Neutrophil (primary cell): Measurements from ENCODE around the gene PDE4A.

Source experiments
- H3K27ac ChIP-seq: fragments of 200-600 bp; sonication (generic); 2 replicates; pipeline ENCODE4 v1.5.1; 2016; ENCODE audit warnings: mild to moderate bottlenecking, moderate library complexity
- H3K27me3 ChIP-seq: fragments of 200-600 bp; sonication (generic); 2 replicates; pipeline ENCODE4 v1.6.0; 2016; ENCODE audit warnings: mild to moderate bottlenecking
- H3K36me3 ChIP-seq: fragments of 200-600 bp; sonication (generic); 2 replicates; pipeline ENCODE4 v1.5.1; 2017
- H3K4me1 ChIP-seq, 2 experiments: fragments of 200-600 bp in 1 of 2; sonication (generic) in 1 of 2; 1 replicate in 1 of 2; 2 replicates in 1 of 2; pipeline versions ENCODE4 v1.5.1 to v1.6.1; 2013 to 2016; ENCODE audit warnings: low read depth in 1 of 2, low read length in 1 of 2, mild to moderate bottlenecking in 1 of 2, moderate library complexity in 1 of 2; ENCODE audit not compliant: control insufficient read depth in 1 of 2, insufficient read depth in 1 of 2
- H3K4me3 ChIP-seq, 2 experiments: fragments of 200-600 bp in 1 of 2; sonication (generic) in 1 of 2; 1 replicate in 1 of 2; 2 replicates in 1 of 2; pipeline ENCODE4 v1.5.1; 2013 to 2016; ENCODE audit warnings: low read depth in 1 of 2, low read length in 1 of 2, mild to moderate bottlenecking in 1 of 2, moderate library complexity in 1 of 2
- H3K9me3 ChIP-seq: fragments of 200-600 bp; sonication (generic); 2 replicates; pipeline ENCODE4 v1.5.1; 2016
- TF ChIP-seq, protein P1 (sequence below): fragments of 200-600 bp; sonication (generic); IDR thresholded peaks from 2 replicates; pipeline ENCODE4 v1.5.1; 2016; ENCODE audit warnings: antibody characterized with exemption

The PDE4A gene

DNA sequence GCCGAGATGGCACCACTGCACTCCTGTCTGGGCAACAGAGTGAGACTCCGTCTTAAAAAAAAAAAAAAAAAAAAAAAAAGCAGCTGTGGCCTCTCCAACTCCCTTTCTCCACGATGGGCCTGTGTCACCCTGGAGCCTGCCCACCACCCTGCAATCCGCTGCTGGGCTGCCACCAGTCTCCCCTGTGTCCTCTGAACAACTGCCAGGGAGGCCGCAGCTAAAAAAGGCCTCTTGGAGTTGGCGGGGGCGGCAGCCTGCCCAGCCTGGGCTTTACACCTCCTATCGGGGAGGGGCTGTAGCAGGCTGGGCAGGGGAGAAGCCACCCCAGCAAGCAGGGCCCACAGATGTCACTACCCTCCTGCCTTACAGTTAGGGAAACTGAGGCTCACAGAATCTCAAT lies 20.5 kb upstream of the PDE4A start:
- H3K4me3 ChIP-seq = no peak overlapping the region
- TF ChIP-seq, protein P1, sequence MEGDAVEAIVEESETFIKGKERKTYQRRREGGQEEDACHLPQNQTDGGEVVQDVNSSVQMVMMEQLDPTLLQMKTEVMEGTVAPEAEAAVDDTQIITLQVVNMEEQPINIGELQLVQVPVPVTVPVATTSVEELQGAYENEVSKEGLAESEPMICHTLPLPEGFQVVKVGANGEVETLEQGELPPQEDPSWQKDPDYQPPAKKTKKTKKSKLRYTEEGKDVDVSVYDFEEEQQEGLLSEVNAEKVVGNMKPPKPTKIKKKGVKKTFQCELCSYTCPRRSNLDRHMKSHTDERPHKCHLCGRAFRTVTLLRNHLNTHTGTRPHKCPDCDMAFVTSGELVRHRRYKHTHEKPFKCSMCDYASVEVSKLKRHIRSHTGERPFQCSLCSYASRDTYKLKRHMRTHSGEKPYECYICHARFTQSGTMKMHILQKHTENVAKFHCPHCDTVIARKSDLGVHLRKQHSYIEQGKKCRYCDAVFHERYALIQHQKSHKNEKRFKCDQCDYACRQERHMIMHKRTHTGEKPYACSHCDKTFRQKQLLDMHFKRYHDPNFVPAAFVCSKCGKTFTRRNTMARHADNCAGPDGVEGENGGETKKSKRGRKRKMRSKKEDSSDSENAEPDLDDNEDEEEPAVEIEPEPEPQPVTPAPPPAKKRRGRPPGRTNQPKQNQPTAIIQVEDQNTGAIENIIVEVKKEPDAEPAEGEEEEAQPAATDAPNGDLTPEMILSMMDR = no peak
- H3K9me3 ChIP-seq = no peaks in the 10 kb centered on the region
- H3K27me3 ChIP-seq = peaks cover 14% of the 10 kb centered on the region
- H3K36me3 ChIP-seq = peaks cover 19% of the 10 kb centered on the region
- peaks cover 45% of the 10 kb centered on the region in 2 experiments for H3K4me1 ChIP-seq
- H3K27ac ChIP-seq = peak overlapping the region; percentile 69

DNA sequence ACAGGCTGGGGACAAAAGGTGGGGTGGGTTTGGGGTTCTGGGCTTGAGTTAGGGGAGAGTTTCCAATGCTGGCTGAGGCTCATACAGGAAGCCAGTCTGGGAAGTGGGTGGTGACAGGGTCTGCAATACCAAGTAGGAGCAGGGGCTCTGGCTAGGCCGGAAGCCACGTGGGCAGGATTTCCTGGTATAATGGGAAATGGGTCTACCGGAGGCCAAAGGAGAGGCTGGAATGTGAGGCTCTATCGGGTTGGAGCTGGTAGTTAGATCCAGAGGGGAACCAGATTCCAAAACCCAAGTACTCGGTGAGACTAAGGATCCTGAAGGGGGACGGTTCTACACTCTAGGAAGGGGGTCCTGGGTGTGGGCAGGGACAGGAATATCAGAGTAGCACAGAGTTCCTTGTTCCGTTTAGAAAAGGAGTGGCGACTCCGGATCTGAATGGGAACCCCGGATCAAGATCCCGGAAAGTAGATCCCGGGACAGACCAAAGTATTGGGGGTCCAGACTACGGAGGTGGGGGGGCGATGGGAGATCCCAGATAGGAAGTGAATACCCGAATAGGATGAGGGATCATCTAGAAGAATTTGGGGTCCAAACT lies 17.8 kb upstream of the PDE4A start:
- peaks cover 53 to 57% of the 10 kb centered on the region in 2 experiments for H3K4me1 ChIP-seq
- H3K9me3 ChIP-seq = no peaks in the 10 kb centered on the region
- no peaks in the 10 kb centered on the region for H3K36me3 ChIP-seq
- peak overlapping the region; percentile 76 to 77 for H3K4me3 ChIP-seq
- peaks cover 39% of the 10 kb centered on the region for H3K27me3 ChIP-seq
- H3K27ac ChIP-seq = peak overlapping the region; percentile 60
- TF ChIP-seq, protein P1 = no peak

DNA sequence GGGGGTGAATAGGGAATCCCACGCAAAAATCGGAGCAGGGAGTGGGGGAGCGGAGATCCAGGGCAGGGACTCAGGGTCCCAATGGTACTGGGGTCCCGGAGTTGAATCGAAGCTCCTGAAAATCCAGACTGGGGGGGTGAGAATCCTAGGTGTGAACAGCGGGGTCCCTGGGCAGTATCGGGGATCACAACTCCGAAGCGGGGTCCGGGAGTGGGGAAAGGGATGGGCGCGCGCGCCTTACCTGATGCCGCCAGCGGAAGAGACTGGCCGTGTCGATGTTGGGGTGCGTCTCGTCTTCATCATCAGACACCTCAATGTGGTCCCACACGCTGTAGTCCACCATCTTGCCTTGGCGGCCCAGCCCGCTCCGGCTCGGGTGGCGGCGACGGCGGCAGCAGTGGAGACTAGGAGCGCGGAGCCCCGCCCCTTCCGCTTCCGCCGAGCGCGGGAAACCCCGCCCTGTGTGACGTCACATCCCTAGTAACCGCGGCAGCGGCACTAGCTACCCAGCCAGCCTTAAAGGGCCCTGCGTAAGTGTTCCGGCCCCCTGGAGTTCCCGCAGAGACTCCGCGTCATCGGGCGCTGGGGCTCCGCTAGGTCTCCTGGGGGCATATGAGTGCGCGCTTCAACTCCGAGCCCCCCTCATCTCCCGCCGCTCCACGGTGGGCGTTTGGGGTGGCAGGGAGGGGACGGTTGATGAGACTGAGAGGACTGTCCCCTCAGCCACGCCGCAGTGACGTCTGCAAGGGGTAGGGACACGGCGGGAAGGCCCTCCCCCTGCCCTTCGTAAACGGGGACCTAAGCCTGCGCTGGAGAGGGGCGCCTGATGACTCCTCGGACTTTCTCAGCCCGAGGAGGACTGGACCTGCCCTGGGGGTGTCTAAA lies 17.0 kb upstream of the PDE4A start, which contains the start of gene CDC37:
Gene CDC37, minus strand, starts transcription at position 406 of the 885 bp plus-strand sequence. Its CDS starts 63 bp downstream, at position 343.
- TF ChIP-seq, protein P1 = peak; percentile 28
- no peaks in the 10 kb centered on the region for H3K36me3 ChIP-seq
- H3K4me3 ChIP-seq = peak within 1 kb of the TSS; percentile 76 to 77
- no peaks in the 10 kb centered on the region for H3K9me3 ChIP-seq
- H3K27ac ChIP-seq = peak within 1 kb of the TSS; percentile 60
- H3K27me3 ChIP-seq = peaks cover 45% of the 10 kb centered on the region
- H3K4me1 ChIP-seq = peaks cover 53 to 57% of the 10 kb centered on the region in 2 experiments

DNA sequence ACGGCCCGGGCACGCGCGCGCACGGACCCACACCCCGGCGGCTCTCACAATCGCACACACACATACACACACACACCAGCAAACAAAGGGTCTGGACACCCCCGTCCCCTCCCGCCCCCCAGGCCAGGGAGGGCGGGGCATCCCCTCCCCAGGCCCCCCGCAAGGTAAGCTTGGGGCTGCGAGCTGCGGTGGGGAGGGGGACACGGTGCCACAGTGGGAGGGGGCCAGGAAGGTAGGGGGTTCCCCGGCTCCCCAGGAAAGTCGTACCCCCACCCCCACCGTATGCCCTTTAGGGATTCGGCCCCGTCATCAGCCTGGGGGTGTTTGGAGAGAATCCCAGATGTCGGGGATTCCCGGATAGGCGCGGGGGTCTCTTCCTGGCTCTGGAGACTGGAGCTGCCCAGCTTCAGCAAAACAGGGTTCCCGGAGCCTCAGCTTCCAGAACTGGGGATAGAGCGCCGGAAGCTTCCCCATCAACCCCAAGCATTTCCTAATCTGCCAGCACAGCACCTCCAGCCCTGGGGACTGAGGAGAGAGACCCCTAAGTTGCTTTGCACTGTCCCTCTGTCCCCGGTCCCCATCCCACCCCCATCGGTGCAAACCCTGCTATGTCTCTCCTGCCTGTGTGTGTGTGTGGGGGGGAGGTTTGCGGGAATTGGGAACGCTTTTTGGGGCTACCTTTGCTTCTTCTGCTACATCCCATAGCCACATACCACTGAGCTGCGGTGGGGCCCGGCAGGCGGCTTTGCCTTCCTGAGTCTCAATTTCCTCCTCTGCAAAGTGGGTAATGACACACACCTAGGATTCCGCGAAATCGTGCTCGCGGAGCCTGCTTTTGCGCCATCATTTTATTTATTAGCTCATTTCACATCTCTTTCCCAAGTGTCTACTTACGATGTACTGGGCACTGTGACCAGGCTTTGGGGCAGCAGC lies 15.2 kb upstream of the PDE4A start:
- no peaks in the 10 kb centered on the region for H3K36me3 ChIP-seq
- H3K27ac ChIP-seq = no peak overlapping the region
- TF ChIP-seq, protein P1 = no peak
- H3K4me3 ChIP-seq = peak overlapping the region in 1 of 2 experiments; percentile 76
- peaks cover 57% of the 10 kb centered on the region for H3K27me3 ChIP-seq
- H3K9me3 ChIP-seq = no peaks in the 10 kb centered on the region
- H3K4me1 ChIP-seq = peaks cover 50 to 58% of the 10 kb centered on the region in 2 experiments

DNA sequence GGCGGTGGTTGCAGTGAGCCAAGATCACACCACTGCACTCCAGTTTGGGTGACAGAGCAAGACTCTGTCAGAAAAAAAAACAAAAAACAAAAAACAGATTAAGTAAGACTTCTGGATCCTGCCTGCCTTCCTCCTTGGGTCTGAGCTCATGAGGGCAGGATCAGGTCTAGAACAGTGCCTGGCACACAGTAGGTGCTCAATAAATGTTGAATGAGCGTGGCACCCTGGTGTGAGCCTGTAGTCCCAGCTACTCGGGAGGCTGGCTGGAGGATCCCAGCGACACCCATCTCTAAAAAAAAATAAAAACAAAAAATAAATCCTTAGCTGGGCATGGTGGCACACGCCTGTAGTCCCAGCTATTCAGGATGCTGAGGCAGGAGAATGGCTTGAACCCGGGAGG lies 14.1 kb upstream of the PDE4A start:
- TF ChIP-seq, protein P1 = no peak
- Histone ChIP-seq H3K27ac (no peak overlapping the region), H3K4me1 (peaks cover 40 to 48% of the 10 kb centered on the region in 2 experiments), H3K36me3 (no peaks in the 10 kb centered on the region), H3K9me3 (no peaks in the 10 kb centered on the region), H3K27me3 (peaks cover 57% of the 10 kb centered on the region), H3K4me3 (no peak overlapping the region)
